Measurements from ENCODE around the gene NELFB.

NELFB gene

DNA sequence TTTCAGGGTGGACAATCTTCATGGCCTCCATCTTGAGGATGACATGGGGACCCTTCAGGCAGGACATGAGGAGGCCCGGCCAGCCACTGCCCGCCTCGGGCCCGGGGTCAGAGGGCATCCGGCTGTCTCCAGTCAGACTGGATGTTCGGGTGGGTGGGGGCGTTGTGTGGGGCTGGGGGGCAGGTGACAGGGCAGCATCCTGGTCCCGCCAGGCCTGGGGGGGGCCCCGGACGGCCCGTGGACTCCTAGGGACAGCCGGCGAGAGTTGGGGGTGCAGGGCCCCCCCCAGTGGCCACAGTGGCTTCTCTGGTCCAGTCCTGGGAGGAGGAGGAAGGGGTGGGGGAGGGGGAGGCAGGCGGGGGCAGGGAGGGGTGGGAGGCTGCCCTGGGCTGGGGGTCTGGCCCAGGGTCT, 34.0 kb upstream of the NELFB start:
- TF ChIP-seq, protein P1, sequence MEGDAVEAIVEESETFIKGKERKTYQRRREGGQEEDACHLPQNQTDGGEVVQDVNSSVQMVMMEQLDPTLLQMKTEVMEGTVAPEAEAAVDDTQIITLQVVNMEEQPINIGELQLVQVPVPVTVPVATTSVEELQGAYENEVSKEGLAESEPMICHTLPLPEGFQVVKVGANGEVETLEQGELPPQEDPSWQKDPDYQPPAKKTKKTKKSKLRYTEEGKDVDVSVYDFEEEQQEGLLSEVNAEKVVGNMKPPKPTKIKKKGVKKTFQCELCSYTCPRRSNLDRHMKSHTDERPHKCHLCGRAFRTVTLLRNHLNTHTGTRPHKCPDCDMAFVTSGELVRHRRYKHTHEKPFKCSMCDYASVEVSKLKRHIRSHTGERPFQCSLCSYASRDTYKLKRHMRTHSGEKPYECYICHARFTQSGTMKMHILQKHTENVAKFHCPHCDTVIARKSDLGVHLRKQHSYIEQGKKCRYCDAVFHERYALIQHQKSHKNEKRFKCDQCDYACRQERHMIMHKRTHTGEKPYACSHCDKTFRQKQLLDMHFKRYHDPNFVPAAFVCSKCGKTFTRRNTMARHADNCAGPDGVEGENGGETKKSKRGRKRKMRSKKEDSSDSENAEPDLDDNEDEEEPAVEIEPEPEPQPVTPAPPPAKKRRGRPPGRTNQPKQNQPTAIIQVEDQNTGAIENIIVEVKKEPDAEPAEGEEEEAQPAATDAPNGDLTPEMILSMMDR (IDR thresholded peaks at IDR 0.05) = no peak

DNA sequence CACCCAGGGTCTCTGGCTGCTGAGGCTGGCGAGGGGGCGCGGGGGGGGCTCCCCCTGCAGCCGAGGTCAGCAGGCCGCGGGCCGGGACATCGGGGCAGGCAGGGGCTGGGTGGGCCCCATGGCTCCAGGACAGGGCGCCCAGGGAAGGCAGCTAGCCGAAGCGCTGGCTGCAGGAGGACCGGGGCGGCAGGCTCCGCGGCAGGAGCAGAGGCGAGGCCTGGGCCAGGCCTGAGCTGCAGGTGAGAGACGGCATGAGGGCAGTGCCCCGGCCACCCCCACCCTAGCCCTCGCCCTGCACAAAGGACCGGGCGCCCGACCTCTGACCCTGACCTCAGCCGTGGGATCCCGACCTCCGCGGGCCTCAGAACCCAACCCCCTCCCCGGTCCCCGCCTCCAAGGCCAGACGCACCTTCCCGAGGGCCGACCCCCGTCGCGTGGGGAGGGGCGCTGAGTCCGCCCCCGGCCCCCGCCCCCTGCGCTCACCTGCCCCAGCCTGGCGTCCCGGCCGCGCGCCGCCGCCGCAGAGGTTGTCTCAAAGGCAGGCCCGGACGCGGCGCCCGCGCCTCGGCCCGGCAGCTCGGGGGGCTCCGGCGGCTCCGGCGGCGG, 33.5 kb upstream of the NELFB start:
- TF ChIP-seq, protein P1 (IDR thresholded peaks at IDR 0.05) = no peak

DNA sequence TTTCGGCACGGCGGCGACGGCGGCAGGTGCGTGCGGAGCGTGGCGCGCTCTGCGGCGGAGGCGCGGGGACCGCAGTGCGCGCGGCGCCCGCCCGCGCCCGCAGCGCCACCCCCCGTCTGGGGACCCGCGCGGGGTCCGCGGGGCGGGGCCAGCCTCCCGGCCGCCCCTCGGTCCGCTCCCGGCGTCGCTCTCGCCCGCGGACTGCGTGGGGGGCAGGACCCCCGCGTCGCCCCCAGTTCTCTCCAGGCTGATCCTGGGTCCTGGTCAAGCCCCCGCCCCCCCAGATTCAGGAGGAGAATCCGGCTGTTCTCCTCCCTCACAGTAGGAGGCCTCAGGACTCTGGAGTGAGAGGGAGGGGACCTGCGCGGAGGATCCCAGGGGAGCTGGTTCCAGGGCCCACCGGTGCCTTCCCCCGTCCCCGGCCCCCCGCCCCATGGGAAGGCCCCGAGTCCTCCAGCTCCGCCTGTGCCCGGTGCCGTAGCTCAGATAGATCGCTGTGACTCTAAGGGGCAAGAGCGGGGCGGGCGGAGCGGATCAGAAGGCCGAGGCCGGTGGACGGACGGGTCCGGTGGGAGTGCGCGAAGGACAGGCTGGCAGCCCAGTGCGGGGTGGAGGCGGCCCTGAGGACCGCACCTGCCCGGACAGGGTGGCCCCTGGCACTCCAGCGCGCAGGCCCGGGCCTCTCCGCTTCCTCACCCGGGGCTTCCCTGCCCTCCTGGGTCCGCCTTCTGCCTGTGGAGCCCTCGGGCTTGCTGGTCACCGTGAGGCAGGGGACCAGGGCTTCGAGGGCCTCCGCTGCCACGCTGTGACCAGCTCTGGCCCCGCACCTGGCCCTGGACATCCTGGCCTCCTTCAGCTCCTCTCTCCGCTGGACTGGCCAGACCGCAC, 32.7 kb upstream of the NELFB start, which contains the start of gene RNF208:
Gene RNF208 (minus strand): TSS at position 51 of the 888 bp plus-strand sequence. CDS start 1,028 bp downstream, outside the sequence.
- TF ChIP-seq, protein P1 (IDR thresholded peaks at IDR 0.05) = no peak

DNA sequence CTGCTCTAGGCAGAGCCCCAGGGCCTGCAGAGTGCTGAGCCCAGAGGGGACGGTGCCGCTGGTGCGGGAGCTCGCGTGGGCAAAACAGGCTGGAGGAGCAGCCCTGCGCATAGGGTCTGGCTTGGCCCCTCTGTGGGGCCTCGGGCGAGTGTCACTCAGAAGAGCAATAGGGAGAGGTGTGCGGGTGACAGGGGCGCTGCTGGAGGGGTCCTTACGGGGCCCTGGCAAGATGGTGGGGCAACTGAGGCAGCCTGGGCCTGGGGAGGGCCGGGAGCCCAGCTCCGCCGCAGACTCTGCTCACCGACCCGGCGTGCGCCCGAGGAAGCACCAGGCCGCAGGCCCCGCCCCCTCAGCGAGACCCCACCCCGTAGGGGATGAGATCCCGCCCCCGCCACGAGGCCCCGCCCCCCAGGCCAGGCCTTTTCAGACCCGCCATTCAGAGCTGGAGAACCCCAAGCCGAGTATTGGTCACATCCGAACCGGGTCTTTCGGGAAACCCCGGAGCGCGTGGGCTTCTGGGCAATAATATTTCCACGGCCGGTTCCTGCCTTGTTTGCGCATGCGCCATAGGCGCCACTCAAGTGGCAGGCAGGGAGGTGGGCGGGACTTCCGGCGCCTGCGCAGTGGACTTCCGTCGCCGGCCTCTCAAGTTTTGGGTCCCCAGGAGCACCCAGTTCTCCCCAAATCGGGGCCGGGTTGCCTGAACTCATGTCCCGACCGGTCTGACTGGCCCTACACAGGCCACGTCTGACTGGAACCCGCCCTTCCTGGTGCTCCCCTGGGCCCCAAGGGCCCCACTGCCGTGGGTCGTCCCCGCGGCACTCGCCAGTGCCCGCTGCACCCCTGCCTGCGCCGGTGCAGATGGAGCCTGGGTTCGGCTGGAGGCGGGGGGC, 31.8 kb upstream of the NELFB start:
- TF ChIP-seq, protein P1 (IDR thresholded peaks at IDR 0.05) = no peak

DNA sequence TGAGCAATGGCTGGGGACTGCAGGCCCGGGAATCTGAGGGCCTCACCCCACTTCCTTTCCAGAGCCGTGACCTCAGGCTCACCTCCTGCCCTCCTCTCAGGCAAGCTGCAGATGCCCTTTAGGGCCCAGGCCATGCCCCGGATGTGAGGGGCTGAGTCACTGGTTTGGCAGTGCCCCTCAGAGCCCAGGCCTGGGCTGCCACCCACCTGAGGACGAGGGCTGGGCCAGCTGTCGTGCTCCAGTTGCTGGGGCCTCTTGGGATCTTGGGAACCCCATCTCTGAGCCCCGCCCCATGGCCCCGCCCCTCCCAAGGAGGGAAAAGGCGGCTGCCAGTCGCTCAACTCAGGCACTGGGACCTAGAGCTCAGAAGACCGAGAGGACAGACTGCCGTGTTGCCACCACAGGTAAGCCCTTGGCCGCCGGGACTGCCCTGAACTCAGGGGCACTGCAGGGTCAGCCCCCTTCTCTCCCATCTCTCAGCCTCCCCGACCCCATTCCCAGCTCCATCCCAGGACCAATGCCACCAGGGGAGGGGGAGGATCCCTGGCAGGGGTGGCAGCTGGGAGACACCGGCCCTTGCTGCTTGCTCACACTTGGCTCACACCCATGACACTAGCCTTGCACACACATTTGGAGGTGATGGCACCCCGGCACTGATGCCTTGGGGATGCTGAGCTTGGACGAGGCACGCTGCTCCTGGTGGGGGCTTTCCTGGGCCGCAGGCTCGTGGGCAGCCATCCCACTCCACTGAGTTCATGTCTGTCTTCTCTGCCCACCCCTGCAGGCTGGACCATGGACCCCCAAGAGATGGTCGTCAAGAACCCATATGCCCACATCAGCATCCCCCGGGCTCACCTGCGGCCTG, 30.1 kb upstream of the NELFB start, which contains the start of gene CYSRT1:
Gene CYSRT1 (plus strand): TSS at position 345 of the 865 bp plus-strand sequence. CDS start 448 bp downstream, at position 793.
- TF ChIP-seq, protein P1 (IDR thresholded peaks at IDR 0.05) = no peak

DNA sequence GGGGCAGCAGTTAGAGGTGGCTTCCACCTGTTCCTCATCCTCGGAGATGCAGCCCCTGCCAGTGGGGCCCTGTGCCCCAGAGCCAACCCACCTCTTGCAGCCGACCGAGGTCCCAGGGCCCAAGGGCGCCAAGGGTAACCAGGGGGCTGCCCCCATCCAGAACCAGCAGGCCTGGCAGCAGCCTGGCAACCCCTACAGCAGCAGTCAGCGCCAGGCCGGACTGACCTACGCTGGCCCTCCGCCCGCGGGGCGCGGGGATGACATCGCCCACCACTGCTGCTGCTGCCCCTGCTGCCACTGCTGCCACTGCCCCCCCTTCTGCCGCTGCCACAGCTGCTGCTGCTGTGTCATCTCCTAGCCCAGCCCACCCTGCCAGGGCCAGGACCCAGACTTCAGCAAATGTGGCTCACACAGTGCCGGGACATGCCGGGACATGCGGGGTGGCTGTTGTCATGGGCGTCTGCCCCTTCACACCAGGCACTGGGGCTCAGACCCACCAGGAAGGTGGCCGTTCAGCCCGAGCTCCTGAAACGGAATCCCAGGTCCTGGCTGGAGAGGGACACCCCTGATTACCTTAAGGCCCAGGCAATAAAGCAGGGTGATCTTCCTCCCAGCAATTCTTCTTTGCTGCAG, 29.3 kb upstream of the NELFB start:
- TF ChIP-seq, protein P1 (IDR thresholded peaks at IDR 0.05) = no peak
